Left renal cortex interstitium (tissue), 4 donors: Measurements from ENCODE around the gene TCERG1L. TPM values are rescaled to one million over a fixed set of nuclear protein-coding genes. Genes with fewer than 3 reads are reported as not detected.

Experiments
- DNase-seq, 4 donors: peaks; one replicate each; pipeline ENCODE4 v3.0.0-alpha.2; 2013; ENCODE audit warnings: low read depth in 4 of 4, low spot score in 2 of 4, missing footprints in 1 of 4
- polyA plus RNA-seq, 4 donors: library from polyadenylated mRNA; unstranded; fragments of 120-200 nt; gene quantifications; one replicate each; pipeline ENCODE4 v1.2.1, GENCODE V29; 2013; ENCODE audit not compliant: insufficient read length in 4 of 4

Gene TCERG1L
- polyA plus RNA-seq, 4 donors: 1.3 to 2.4 (median 1.9) TPM

GRCh38 chr10:131059881-131060280, 251.6 kb downstream of the TCERG1L start:
- no peak for DNase-seq

DNA sequence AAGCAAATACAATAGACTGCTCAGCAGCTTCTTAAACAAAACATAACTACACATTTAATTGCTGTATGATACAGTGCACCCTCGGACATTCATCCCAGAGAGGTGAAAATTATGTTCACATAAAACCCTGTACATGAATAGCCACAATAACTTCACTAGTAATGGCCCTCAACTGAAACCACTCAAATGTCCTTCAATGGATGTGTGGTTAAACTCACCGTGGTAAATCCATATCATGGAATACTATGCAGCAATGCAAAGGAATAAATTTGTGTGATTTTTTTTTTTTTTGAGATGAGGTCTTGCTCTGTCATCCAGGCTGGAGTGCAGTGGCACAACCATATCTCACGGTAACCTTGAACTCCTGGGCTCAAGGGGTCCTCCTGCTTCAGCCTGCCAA, 252.7 kb downstream of the TCERG1L start:
- no peak for DNase-seq

- no peak for DNase-seq
Measured at GRCh38 chr10:131056781-131057180, 254.7 kb downstream of the TCERG1L start.

GRCh38 chr10:131056091-131056579, 255.4 kb downstream of the TCERG1L start:
- no peak for DNase-seq

- DNase-seq: no peak
Measured at GRCh38 chr10:131055437-131055836, 256.1 kb downstream of the TCERG1L start.

- DNase-seq: no peak
Measured at GRCh38 chr10:131053192-131053591, 258.3 kb downstream of the TCERG1L start.

DNA sequence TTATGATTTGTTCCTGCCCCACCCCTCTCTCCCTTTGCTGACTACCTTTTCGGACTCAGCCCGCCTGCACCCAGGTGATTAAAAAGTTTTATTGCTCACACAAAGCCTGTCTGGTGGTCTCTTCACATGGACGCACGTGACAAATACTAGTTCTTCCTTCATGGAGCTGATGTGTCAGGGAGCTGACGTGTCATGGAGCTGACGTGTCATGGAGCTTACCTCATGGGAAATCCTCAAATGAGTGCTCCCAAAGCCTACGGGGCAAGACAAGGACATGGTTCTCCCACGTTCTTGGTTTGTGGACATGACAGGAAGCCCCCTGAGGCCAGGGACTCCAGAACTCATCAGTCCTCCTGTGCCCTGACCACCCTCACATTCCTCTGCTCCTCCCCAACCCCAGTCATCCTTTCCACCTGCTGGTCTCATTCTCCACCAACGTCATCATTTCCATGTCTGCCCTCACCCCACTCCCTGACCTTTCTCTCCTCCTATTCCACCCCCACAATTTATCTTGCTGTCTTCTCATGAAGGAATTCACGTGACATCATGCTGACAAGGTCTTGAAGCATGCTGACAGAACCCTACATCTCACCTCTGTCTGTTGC, 261.3 kb downstream of the TCERG1L start:
- DNase-seq: no peak

GRCh38 chr10:131049016-131049415, 262.5 kb downstream of the TCERG1L start:
- DNase-seq: no peak

GRCh38 chr10:131048606-131049005, 262.9 kb downstream of the TCERG1L start:
- DNase-seq: no peak

- no peak for DNase-seq
Measured at GRCh38 chr10:131047501-131047900, 264.0 kb downstream of the TCERG1L start.

- DNase-seq: no peak
Measured at GRCh38 chr10:131046194-131046593, 265.3 kb downstream of the TCERG1L start.

GRCh38 chr10:131044379-131045111, 267.0 kb downstream of the TCERG1L start:
- no peak for DNase-seq

- DNase-seq: no peak
Measured at GRCh38 chr10:131043039-131043691, 268.4 kb downstream of the TCERG1L start.
